Measurements from ENCODE around the gene RBP5.

Gene RBP5

GRCh38 chr12:7161811-7162210, 33.1 kb upstream of the RBP5 start:
- TF ChIP-seq CTCF (conservative IDR thresholded peaks at IDR 0.05) = no peak
- no peak overlapping the region for H3K27ac ChIP-seq

- no peak for TF ChIP-seq CTCF (conservative IDR thresholded peaks at IDR 0.05)
- H3K27ac ChIP-seq = no peak overlapping the region
These were observed 32.6 kb upstream of the RBP5 start for GRCh38 chr12:7161327-7161726.

GRCh38 chr12:7160183-7160582, 31.5 kb upstream of the RBP5 start:
- TF ChIP-seq CTCF (conservative IDR thresholded peaks at IDR 0.05) = no peak

GRCh38 chr12:7158781-7159609, 30.3 kb upstream of the RBP5 start:
- no peak for TF ChIP-seq CTCF (conservative IDR thresholded peaks at IDR 0.05)
- no peak overlapping the region for H3K27ac ChIP-seq

More at GRCh38 chr12:7160183-7160582, 31.5 kb upstream of the RBP5 start:
- H3K27ac ChIP-seq = no peak overlapping the region

GRCh38 chr12:7157391-7157790, 28.7 kb upstream of the RBP5 start:
- no peak for TF ChIP-seq CTCF (conservative IDR thresholded peaks at IDR 0.05)
- no peak overlapping the region for H3K27ac ChIP-seq

- TF ChIP-seq CTCF (conservative IDR thresholded peaks at IDR 0.05) = no peak
- no peak overlapping the region for H3K27ac ChIP-seq
These were observed 27.8 kb upstream of the RBP5 start for GRCh38 chr12:7156259-7157197.

GRCh38 chr12:7155471-7156034, 26.9 kb upstream of the RBP5 start:
- no peak for TF ChIP-seq CTCF (conservative IDR thresholded peaks at IDR 0.05)

More at GRCh38 chr12:7155471-7156034, 26.9 kb upstream of the RBP5 start:
- no peak overlapping the region for H3K27ac ChIP-seq
